ENCODE results near the gene HAPSTR1.

DNA sequence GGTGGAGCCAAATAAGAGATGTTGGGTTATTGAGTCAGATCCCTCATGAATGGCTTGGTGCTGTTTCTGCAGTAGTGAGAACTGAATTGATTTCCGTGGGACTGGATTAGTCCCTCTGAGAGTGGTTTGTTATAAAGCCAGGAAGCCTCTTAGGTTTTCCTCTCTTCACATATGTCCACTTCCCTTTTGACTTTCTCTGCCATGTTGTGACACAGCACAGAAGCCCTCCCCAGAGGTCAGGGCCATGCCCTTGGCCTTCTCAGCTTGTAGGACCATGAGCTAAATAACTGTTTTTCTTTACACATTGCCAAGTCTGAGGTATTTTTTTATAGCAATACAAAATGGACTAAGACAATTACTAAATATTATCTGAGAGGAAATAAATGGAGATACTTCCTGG, 10.3 kb upstream of the HAPSTR1 start:
- TF ChIP-seq TAF1 (IDR thresholded peaks at IDR 0.05; ENCODE audit: borderline replicate concordance, insufficient read depth, low read length), result no peak
- no peak for TF ChIP-seq POLR2AphosphoS5 (IDR thresholded peaks at IDR 0.05; ENCODE audit: low read depth, low read length)
- TF ChIP-seq, protein P1, sequence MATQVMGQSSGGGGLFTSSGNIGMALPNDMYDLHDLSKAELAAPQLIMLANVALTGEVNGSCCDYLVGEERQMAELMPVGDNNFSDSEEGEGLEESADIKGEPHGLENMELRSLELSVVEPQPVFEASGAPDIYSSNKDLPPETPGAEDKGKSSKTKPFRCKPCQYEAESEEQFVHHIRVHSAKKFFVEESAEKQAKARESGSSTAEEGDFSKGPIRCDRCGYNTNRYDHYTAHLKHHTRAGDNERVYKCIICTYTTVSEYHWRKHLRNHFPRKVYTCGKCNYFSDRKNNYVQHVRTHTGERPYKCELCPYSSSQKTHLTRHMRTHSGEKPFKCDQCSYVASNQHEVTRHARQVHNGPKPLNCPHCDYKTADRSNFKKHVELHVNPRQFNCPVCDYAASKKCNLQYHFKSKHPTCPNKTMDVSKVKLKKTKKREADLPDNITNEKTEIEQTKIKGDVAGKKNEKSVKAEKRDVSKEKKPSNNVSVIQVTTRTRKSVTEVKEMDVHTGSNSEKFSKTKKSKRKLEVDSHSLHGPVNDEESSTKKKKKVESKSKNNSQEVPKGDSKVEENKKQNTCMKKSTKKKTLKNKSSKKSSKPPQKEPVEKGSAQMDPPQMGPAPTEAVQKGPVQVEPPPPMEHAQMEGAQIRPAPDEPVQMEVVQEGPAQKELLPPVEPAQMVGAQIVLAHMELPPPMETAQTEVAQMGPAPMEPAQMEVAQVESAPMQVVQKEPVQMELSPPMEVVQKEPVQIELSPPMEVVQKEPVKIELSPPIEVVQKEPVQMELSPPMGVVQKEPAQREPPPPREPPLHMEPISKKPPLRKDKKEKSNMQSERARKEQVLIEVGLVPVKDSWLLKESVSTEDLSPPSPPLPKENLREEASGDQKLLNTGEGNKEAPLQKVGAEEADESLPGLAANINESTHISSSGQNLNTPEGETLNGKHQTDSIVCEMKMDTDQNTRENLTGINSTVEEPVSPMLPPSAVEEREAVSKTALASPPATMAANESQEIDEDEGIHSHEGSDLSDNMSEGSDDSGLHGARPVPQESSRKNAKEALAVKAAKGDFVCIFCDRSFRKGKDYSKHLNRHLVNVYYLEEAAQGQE (IDR thresholded peaks at IDR 0.05; ENCODE audit: insufficient read depth in 1 of 2, low read depth in 2 of 2, low read length in 2 of 2), result no peak
- TF ChIP-seq SIN3A (IDR thresholded peaks at IDR 0.05; ENCODE audit: borderline replicate concordance, insufficient read depth, low read length), result no peak
- no peak for TF ChIP-seq FOXP2 (optimal IDR thresholded peaks at IDR 0.05; ENCODE audit: borderline replicate concordance, extremely low read depth, extremely low read length, insufficient read depth)
